Activated CD4-positive, alpha-beta T cell treated with anti-CD3 and anti-CD28 coated beads, Interleukin-2, amount 50 U/mL, for 48 hours (primary cell): Measurements from ENCODE around the gene ZHX3.

Experiments used
- DNase-seq, 2 experiments: peaks; one replicate each; pipeline ENCODE4 v3.0.0-alpha.2; 2020

Gene ZHX3

GRCh38 chr20:41219824-41220223 lies 97.7 kb downstream of the ZHX3 start:
- no peak for DNase-seq

DNA sequence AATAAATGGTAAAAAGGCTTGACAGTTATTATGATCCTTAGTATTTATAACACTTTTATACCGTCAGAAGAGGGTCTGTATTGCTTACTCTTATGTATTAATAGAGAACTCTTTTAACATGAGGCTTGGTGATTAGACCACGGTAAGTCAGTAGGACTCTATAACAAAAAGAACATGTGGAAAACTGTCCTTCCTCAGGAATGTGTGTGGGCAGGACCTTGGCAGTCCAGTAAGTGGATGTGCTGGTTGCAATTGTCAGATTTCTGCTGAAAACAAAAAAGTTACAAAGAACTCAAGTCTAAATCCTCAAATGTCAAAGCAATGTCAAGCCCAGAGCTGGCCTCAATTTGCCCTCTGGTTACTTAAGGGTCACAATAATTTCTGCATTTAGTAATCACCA lies 99.1 kb downstream of the ZHX3 start:
- DNase-seq: no peak

GRCh38 chr20:41217422-41217821 lies 100.1 kb downstream of the ZHX3 start:
- DNase-seq: no peak

DNA sequence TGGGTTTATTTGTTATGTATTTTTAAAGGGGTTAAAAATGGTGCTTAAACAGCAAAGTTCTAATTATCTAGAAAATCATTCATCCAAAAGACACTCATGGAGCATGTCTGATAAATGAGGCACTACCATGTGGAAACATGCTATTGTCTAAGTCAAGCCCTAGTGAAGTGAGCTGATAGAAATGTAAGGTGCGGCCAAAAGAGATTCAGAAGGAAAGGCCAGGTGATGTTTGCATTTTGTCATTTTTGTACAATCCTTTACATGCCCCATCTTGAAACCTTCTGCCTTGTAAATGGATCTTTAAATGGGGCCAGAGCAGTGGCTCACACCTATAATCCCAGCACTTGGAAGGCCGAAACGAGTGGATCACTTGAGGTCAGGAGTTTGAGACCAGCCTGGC lies 102.9 kb downstream of the ZHX3 start:
- DNase-seq: no peak

GRCh38 chr20:41214202-41214601 lies 103.3 kb downstream of the ZHX3 start:
- DNase-seq: no peak

GRCh38 chr20:41213150-41213820 lies 104.2 kb downstream of the ZHX3 start:
- DNase-seq: no peak

DNA sequence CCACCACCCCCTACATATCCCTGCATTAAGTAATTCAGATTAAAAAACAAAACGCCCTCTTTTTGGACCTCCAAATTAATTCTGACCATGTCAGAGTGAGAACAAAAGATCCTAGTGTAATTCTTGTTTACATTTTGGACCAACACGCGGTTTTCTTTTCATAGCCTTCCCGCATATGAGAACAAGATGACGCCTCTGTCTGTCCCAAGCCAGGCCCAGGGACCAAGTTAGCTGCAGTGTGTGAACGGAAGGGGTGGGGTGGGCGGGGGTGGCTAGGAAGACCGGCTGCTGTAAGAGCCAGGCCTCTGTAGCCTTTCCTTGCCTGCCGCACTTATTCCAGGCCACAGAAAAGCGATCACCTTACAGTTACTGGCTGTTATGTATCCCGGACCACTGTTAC lies 112.2 kb downstream of the ZHX3 start:
- no peak for DNase-seq

DNA sequence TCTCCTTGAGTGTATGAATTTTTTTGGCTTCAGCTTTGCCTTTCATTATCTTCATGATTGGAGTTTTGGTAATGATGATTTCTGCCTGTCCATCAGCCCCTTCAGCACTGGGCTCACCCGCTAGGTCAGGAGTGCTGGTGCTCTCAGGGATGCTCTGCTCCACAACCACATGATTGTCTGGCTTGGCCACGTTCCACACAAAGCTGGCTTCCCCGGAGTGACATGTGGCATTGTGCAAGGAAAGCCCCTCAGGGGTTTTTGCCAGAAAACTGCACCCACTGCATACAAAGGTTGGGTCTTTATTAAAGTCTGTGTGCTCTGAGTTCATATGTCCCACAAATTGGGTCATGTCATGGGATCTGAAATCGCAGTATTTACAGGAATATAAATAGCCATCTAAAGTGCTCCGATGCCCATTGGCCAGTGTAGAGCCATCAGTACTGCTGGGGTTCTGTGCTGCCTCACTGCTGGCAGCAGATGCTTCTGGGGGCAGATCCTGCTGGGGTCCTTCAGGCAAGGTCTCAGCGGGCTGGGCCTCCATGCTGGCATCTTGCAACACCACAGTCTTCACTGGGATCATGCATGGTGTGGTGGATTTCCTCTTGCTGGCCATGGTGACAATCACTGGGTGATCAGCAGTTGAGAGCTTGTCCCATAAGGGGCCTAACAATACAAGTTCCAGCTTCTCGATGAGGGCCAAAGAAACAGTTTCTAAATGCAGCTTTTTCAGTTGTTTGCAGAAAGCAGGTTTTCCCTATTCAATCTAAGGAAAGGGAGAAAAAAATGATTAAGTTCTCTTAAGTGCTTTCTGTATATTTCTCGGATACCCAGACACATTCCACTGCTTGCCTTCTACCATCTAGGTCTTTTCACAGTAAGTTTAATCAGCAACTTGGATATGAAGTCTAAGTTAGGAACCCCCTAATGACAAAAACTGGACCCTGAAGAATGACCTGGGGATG lies 112.9 kb downstream of the ZHX3 start:
- no peak for DNase-seq

GRCh38 chr20:41203660-41204059 lies 113.9 kb downstream of the ZHX3 start:
- no peak for DNase-seq

DNA sequence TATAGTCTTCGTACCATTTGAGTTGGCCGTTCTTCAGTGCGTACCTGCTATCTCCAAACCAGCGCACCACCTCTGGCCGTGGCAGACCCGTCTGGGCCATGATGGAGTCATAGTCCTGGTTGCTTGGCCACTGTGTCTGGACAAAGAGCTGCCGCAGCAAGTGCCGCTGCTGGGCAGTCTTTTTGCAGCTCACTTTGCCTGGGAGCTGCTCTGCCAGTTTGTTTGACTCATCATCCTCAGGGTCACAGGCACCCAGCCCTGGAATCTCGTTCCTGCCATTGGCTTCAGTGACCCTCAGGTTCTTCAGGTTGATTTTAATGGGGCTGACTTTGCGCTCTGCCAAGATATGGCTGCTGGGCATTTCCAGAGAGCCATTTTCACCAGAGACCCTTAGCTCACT lies 115.1 kb downstream of the ZHX3 start:
- no peak for DNase-seq

DNA sequence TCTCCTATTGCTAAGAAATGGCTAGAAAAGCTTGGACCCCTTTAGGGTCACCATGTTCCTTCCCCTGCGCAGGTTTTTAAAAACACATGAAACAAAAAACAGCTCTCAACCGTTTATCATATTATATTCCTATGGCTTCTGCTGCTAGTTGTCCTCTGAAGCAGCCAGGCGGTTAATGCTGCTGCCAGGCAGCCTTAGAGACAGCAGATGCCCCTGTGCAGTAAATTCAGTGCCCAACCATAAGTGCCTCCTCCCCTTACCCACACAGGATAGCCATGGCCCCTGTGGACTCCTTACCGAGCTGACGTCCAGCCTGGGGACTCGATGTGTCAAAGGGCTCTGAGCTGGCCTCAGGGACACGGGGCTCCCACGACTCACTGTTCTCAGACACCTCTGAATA lies 115.8 kb downstream of the ZHX3 start:
- DNase-seq: no peak

DNA sequence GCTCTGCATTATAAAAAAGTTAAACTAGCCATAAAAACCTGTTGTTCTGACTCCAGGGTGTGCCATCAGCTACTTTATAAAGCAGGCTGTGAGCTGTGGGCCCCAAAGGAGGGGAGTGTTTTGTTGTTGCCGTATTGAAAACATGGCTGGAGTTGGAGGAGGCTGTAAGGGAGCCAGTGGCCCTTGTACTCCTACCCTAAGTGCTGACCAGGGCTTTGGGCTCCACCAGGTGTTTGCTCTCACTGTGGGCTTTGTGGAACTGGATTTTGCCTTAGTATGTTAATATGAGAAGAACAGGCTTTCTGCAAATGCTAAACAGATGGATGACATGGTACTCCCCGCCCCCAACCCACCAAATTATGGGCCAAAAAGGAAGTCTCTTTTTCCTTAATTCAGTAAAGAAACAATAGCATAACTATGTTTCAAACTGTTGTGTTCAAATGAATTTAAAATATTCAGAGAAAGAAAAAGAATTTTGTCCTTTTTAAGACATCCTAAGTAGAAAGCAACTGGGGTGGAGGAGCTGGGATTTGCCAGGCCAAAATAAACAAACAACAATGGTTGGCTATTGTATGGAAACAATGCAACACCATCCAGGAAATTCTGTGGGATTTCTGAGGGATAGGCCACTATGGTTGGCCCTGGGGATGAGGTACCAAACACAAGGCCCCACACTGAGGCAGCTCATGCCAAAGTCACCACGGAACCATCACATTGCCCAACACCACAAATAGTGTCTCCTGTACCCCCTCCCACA lies 116.9 kb downstream of the ZHX3 start:
- DNase-seq: no peak

DNA sequence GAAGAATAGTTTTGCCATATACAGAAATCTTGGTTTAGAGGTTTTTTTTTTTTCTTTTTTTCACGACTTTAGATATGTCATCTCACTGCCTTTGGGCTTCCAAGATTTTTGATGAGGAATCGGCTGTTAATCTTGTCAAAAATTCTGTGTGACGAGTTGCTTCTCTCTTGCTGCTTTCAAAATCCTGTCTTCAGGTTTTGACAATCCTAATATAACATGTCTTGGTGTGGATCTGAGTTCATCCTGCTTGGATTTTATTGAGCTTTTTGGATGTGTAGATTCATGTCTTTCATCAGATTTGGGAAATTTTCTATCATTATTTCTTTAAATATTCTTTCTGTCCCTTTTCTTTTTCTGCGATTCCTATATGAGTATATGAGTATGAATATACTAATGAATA lies 119.1 kb downstream of the ZHX3 start:
- no peak for DNase-seq

DNA sequence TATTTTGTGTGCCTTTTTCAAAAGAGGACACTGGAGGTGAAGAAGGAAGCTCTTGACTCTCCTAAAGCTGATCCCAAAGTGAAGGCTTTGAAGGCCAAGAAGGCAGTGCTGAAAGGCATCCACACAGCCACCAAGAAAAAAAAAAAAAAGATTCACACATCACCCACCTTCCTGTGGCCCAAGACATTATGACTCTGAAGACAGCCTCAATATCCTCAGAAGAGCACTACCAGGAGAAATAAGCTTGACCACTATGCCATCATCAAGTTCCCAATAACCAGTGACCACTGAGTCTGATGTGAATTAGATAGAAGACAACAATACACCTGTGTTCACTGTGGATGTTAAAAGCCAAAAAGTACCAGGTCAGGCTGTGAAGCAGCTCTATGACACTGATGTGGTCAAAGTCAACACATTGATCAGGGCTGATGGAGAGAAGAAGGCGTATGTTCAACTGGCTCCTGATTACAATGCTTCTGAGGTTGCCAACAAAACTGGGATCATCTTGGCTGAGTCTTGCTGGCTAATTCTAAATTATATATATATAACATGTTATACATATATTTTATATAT lies 120.8 kb downstream of the ZHX3 start:
- DNase-seq: no peak

DNA sequence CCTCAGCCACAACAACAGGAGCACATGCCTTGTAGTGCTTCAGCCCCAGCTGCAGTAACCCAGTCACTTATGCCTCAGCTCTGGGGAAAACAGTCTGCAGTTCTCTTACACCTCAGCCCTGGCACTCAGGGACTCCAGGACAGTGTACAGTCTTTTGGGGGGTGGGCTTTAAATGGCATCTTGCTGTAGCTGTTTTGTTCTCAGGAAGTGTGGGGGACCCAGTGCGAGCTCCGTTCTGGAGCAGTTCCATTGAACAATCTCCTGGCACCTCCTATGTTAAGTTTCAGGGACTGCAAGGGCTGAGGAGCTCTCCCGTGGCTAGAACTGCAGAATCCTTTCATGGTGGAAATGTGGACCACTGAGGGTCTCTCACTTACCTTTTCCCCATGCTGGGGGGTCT lies 125.0 kb downstream of the ZHX3 start:
- DNase-seq: no peak

DNA sequence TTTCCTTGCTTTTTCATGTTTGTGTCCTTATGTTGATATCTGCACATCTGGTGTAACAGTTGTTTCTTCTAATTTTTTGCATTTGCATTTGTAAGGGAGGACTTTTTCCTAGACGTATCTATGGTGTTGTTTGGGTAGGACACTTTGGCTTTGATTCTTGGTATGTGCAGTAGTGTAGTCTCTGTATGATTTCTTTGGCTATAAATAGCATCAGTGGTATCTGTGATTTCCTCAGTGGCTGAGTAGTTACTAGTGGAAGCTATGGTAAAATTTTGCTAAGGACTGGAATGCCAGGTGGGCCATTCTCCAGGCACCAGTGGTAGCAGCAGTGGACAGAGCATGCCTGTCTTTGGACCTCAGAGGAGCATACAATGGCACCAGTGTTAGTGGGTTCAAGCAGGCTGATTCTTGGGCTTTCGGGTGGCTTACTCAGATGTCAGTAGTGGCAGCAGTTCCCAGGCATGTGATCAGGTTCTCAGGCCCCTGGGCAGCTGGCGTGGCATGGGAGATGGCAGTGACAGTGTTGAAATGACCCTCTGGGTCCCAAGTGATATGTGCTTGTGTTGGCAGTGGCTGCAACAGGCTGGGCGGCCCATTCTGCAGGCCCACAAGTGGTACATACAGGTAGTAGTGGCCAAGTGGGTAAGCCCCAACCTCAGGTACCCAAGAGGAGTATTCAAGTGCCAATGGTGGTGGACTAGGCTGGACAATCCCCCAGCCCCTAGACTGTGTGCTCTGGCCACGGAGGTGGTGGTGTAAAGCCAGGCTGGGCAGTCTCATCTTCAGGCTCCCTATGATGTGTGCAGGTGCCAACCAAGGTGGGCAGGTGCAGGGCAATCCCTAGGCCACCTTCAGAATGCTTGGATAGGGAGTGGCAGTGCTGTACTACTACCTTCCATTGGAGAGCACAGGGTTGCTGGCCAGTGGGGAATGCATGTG lies 125.7 kb downstream of the ZHX3 start:
- DNase-seq: no peak

- no peak for DNase-seq
Measured at GRCh38 chr20:41187668-41188067, 129.9 kb downstream of the ZHX3 start.

GRCh38 chr20:41185013-41185757 lies 132.3 kb downstream of the ZHX3 start:
- DNase-seq: no peak

DNA sequence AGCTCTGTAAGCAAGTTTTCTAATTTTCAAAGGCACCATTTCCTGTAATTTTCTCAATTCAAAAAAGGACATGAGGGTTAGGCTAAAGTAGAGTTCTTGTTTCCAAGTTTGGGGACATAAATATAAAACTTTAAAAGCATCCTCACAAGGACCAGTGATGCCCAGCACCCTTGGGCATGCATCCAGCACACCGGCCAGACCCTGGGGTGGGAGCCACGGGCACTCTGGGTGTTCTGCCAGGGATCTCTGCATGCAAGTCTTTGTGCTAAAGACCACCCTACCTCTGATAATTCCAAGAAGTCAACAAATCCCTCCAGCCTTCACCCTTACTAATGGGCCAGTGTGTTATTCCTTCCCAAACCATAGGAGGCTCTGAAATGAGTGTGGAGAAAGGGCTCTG lies 133.7 kb downstream of the ZHX3 start:
- no peak for DNase-seq

DNA sequence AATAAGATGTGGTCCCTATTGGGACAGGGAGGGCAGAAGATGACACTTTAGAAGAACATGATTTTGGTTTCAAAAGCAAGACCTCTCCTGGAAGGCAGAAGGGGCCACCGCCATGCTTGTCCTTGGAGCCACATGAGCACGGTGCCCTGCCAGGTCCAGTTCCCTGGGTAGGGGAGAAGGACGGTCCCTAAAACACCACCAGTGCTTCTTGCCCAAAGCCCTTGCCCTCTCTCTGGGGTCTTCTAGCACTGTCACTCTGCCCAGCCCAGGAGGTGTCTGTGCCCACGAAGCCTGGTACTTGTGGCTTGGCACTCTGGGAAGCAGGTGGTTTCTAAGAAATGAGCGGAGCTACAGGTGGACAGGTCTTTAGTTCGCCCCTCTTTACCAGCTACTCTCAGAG lies 134.1 kb downstream of the ZHX3 start:
- no peak for DNase-seq
